HEK293T (cell line): Measurements from ENCODE around the gene RFX3.

Experiments
- BHLHE40 ChIP-seq: fragments of 450-650 bp; IDR thresholded peaks from 2 replicates; pipeline ENCODE4 v1.6.1; 2016; ENCODE audit warnings: mild to moderate bottlenecking, moderate library complexity, borderline replicate concordance
- CTBP1 ChIP-seq: fragments of 450-650 bp; IDR thresholded peaks from 2 replicates; pipeline ENCODE4 v1.6.1; 2016; ENCODE audit warnings: borderline replicate concordance
- FOXK2 ChIP-seq: fragments of 450-650 bp; IDR thresholded peaks from 2 replicates; pipeline ENCODE4 v1.6.1; 2016; ENCODE audit warnings: mild to moderate bottlenecking
- FOXM1 ChIP-seq: fragments of 450-650 bp; IDR thresholded peaks from 2 replicates; pipeline ENCODE4 v1.6.1; 2017; ENCODE audit warnings: mild to moderate bottlenecking, borderline replicate concordance
- LEF1 ChIP-seq: fragments of 450-650 bp; IDR thresholded peaks from 2 replicates; pipeline ENCODE4 v1.6.1; 2017; ENCODE audit warnings: mild to moderate bottlenecking, borderline replicate concordance
- SP1 ChIP-seq: fragments of 450-650 bp; IDR thresholded peaks from 2 replicates; pipeline ENCODE4 v1.6.1; 2017
- SUZ12 ChIP-seq: fragments of 450-650 bp; IDR thresholded peaks from 2 replicates; pipeline ENCODE4 v1.6.1; 2016; ENCODE audit warnings: mild to moderate bottlenecking
- TARDBP ChIP-seq: fragments of 450-650 bp; IDR thresholded peaks from 2 replicates; pipeline ENCODE4 v1.6.1; 2016

DNA sequence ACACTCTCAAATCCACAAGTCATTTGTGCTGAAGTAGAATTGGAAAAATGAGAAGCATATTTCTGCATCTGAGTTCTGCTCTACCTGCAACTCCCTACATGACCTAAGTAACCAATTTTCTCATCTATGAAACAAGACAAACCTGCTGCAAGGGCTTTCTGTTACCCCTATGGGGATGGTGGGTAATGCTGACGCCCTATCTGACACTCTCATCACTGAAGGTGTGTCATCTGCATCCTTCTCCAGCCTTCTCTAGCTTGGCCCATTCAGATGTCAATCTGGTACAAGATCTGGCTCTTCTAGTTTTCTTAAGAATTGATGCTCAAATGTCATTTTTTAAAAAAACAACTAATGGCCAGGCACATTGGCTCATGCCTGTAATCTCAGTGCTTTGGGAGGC is 73.8 kb downstream of the RFX3 start:
- no peak for TF ChIP-seq FOXK2
- TF ChIP-seq LEF1, result no peak
- no peak for TF ChIP-seq TARDBP
- TF ChIP-seq SUZ12, result no peak
- TF ChIP-seq SP1, result no peak
- TF ChIP-seq BHLHE40, result no peak
- TF ChIP-seq CTBP1, result no peak
- no peak for TF ChIP-seq FOXM1
